GM23338 (cell line): ENCODE measurements around the gene CKB. TPM values are rescaled to one million over a fixed set of nuclear protein-coding genes. Genes with fewer than 3 reads are reported as not detected.

Source experiments
- ATAC-seq: fragments of 200-7000 bp; cut with Tn5 transposase; 3 replicates; pipeline ENCODE4 v1.9.1; 2020
- DNase-seq: peaks from one replicate; pipeline ENCODE4 v3.0.0-alpha.2; 2015; ENCODE audit warnings: low spot score
- H2AFZ ChIP-seq: fragments of 200-600 bp; sonication (generic); 2 replicates; pipeline ENCODE4 v1.8.0; 2016; ENCODE audit warnings: antibody characterized with exemption, mild to moderate bottlenecking, moderate library complexity
- H3F3A ChIP-seq: fragments of 200-600 bp; sonication (generic); replicated peaks from 2 replicates; pipeline ENCODE4 v1.8.0; 2017; ENCODE audit warnings: antibody characterized with exemption, mixed run types, low read depth
- H3K27ac ChIP-seq: fragments of 200-600 bp; sonication (generic); 2 replicates; pipeline ENCODE4 v1.6.1; 2016; ENCODE audit warnings: low read depth
- H3K27me3 ChIP-seq: fragments of 200-600 bp; sonication (generic); 2 replicates; pipeline ENCODE4 v1.8.0; 2016; ENCODE audit warnings: mild to moderate bottlenecking, mixed run types, moderate library complexity; ENCODE audit not compliant: insufficient read depth
- H3K36me3 ChIP-seq: fragments of 200-600 bp; sonication (generic); 2 replicates; pipeline ENCODE4 v1.8.0; 2016; ENCODE audit warnings: mild to moderate bottlenecking; ENCODE audit not compliant: insufficient read depth
- H3K4me1 ChIP-seq: fragments of 200-600 bp; sonication (generic); 2 replicates; pipeline ENCODE4 v1.8.0; 2016; ENCODE audit warnings: mild to moderate bottlenecking, moderate library complexity; ENCODE audit not compliant: insufficient read depth
- H3K4me2 ChIP-seq: fragments of 200-600 bp; sonication (generic); 2 replicates; pipeline ENCODE4 v1.7.1; 2017; ENCODE audit warnings: mixed run types
- H3K4me3 ChIP-seq: fragments of 200-600 bp; sonication (generic); 2 replicates; pipeline ENCODE4 v1.6.1; 2016; ENCODE audit warnings: mixed run types
- H3K79me2 ChIP-seq: fragments of 200-600 bp; sonication (generic); replicated peaks from 2 replicates; pipeline ENCODE4 v1.8.0; 2017; ENCODE audit warnings: mild to moderate bottlenecking; ENCODE audit not compliant: insufficient read depth
- H3K9me2 ChIP-seq: fragments of 200-600 bp; sonication (generic); 2 replicates; pipeline ENCODE4 v1.8.0; 2017; ENCODE audit not compliant: insufficient read depth
- H4K20me1 ChIP-seq: fragments of 200-600 bp; sonication (generic); replicated peaks from 2 replicates; pipeline ENCODE4 v1.8.0; 2017; ENCODE audit warnings: mild to moderate bottlenecking; ENCODE audit not compliant: insufficient read depth
- H3K27ac Mint-ChIP-seq: 2 replicates; pipeline ENCODE4 v1.8.0; 2020; ENCODE audit warnings: inconsistent platforms, mild to moderate bottlenecking, moderate library complexity, mixed read lengths
- H3K27me3 Mint-ChIP-seq: 3 replicates; pipeline ENCODE4 v1.8.0; 2022; ENCODE audit warnings: low read depth, mild to moderate bottlenecking, moderate library complexity, mixed read lengths, inconsistent platforms; ENCODE audit not compliant: insufficient read depth, poor library complexity
- H3K36me3 Mint-ChIP-seq: 3 replicates; pipeline ENCODE4 v1.8.0; 2021; ENCODE audit warnings: low read depth, mild to moderate bottlenecking, inconsistent platforms, moderate library complexity, mixed read lengths
- H3K4me1 Mint-ChIP-seq: 3 replicates; pipeline ENCODE4 v1.8.0; 2020; ENCODE audit warnings: mild to moderate bottlenecking, inconsistent platforms, mixed read lengths
- H3K4me3 Mint-ChIP-seq: 3 replicates; pipeline ENCODE4 v1.8.0; 2021; ENCODE audit warnings: moderate library complexity, mild to moderate bottlenecking, inconsistent platforms, mixed read lengths
- H3K9me3 Mint-ChIP-seq: 3 replicates; pipeline ENCODE4 v1.8.0; 2020; ENCODE audit warnings: moderate library complexity, mild to moderate bottlenecking, inconsistent platforms, mixed read lengths
- CREB1 ChIP-seq: fragments of 250-450 bp; sonication (Bioruptor Pico); IDR thresholded peaks from 2 replicates; pipeline ENCODE4 v1.5.0; 2020; ENCODE audit warnings: low read depth, mild to moderate bottlenecking, moderate library complexity
- EZH2 ChIP-seq: fragments of 200-600 bp; sonication (generic); IDR thresholded peaks from one replicate; pipeline ENCODE4 v1.8.0; 2017; ENCODE audit warnings: antibody characterized with exemption, mild to moderate bottlenecking, low read depth; ENCODE audit not compliant: unreplicated experiment
- EZH2phosphoT487 ChIP-seq: fragments of 200-600 bp; sonication (generic); IDR thresholded peaks from one replicate; pipeline ENCODE4 v1.8.1; 2018; ENCODE audit warnings: antibody characterized with exemption; ENCODE audit not compliant: unreplicated experiment
- JUNB ChIP-seq: IDR thresholded peaks from one replicate; pipeline ENCODE4 v1.6.1; 2016; ENCODE audit warnings: antibody characterized with exemption; ENCODE audit not compliant: unreplicated experiment
- NANOG ChIP-seq: IDR thresholded peaks from 2 replicates; pipeline ENCODE4 v1.6.1; 2016; ENCODE audit warnings: antibody characterized with exemption, borderline replicate concordance
- POLR2AphosphoS5 ChIP-seq: IDR thresholded peaks from 2 replicates; pipeline ENCODE4 v1.6.1; 2016; ENCODE audit warnings: antibody characterized with exemption, low read depth
- STAT1 ChIP-seq: IDR thresholded peaks from one replicate; pipeline ENCODE4 v1.6.1; 2016; ENCODE audit warnings: antibody characterized with exemption; ENCODE audit not compliant: unreplicated experiment
- ZNF114 ChIP-seq: fragments of 250-450 bp; sonication (Bioruptor Pico); IDR thresholded peaks from 2 replicates; pipeline ENCODE4 v1.5.0; 2020; ENCODE audit warnings: mild to moderate bottlenecking, moderate library complexity
- ZNF331 ChIP-seq: fragments of 250-450 bp; sonication (Bioruptor Pico); IDR thresholded peaks from 2 replicates; pipeline ENCODE4 v1.5.0; 2020; ENCODE audit warnings: low read depth, mild to moderate bottlenecking, moderate library complexity
- polyA plus RNA-seq: library from polyadenylated mRNA; unstranded; fragments of >200 nt; fragmentation: Nextera tagmentation; extraction: Ambion mirVana; gene quantifications from 2 replicates; pipeline ENCODE4 v1.2.1, GENCODE V29; 2016
- total RNA-seq: library from RNA; depleted of rRNA; stranded (reverse); fragments of >200 nt; shearing (Covaris generic); gene quantifications from 2 replicates; pipeline ENCODE4 v1.2.3, GENCODE V29; 2014
- TF ChIP-seq, protein P1 (sequence below): IDR thresholded peaks from one replicate; pipeline ENCODE4 v1.6.1; 2018; ENCODE audit warnings: antibody characterized with exemption; ENCODE audit not compliant: unreplicated experiment
- TF ChIP-seq, protein P2 (sequence below): fragments of 250-450 bp; sonication (Bioruptor Pico); IDR thresholded peaks from 2 replicates; pipeline ENCODE4 v1.5.0; 2020; ENCODE audit warnings: mild to moderate bottlenecking, moderate library complexity
- TF ChIP-seq, protein P3 (sequence below), 2 experiments: fragments of 200-600 bp in 1 of 2; sonication (generic) in 1 of 2; conservative IDR thresholded peaks; 2 replicates each; pipeline versions ENCODE4 v1.5.1 to v1.6.1; 2016 to 2017; ENCODE audit warnings: antibody characterized with exemption in 2 of 2, low read depth in 2 of 2, mild to moderate bottlenecking in 2 of 2, moderate library complexity in 1 of 2
- TF ChIP-seq, protein P4 (sequence below): IDR thresholded peaks from 2 replicates; pipeline ENCODE4 v1.6.1; 2016; ENCODE audit warnings: antibody characterized with exemption

CKB gene
- total and polyA plus RNA-seq, 2 experiments from 2014 or later: 604 to 852 TPM

DNA sequence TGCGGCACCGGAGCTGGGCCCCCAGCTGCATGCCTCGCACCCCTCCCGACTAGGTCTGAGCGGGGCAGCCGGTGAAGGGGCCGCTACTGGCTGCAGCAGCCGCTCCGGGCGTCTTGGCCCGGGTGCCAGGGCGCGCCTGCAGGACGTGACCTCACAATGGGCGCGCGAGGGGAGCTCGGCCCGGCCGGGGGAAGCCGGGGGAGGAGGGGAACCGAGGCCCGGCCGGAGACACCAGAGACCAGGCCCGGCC is 39.5 kb upstream of the CKB start:
- Histone ChIP-seq H3K4me1 (peaks cover 16% of the 10 kb centered on the region), H3K4me3 (peak overlapping the region; percentile 100), H3K79me2 (peaks cover 91% of the 10 kb centered on the region), H3F3A (peaks cover 36% of the 10 kb centered on the region), H3K36me3 (peaks cover 15% of the 10 kb centered on the region; the same call in 1 of the 2 replicates), H2AFZ (peak overlapping the region; percentile 74), H3K4me2 (peak overlapping the region; percentile 99), H3K27ac (peak overlapping the region; percentile 91), H4K20me1 (peaks cover 36% of the 10 kb centered on the region), H3K9me2 (no peaks in the 10 kb centered on the region), H3K27me3 (no peaks in the 10 kb centered on the region)
- H3K27me3 Mint-ChIP-seq: peaks cover 9% of the 10 kb centered on the region
- H3K27ac Mint-ChIP-seq: peak overlapping the region; percentile 95
- H3K4me1 Mint-ChIP-seq: peaks cover 27% of the 10 kb centered on the region
- no peaks in the 10 kb centered on the region; the same call in 2 of the 3 replicates for H3K9me3 Mint-ChIP-seq
- peak; percentile 65 for DNase-seq
- ATAC-seq: peak; percentile 33; the same call in 2 of the 3 replicates
- TF ChIP-seq ZNF114 (CRISPR knock-in tag): no peak
- TF ChIP-seq, protein P1, sequence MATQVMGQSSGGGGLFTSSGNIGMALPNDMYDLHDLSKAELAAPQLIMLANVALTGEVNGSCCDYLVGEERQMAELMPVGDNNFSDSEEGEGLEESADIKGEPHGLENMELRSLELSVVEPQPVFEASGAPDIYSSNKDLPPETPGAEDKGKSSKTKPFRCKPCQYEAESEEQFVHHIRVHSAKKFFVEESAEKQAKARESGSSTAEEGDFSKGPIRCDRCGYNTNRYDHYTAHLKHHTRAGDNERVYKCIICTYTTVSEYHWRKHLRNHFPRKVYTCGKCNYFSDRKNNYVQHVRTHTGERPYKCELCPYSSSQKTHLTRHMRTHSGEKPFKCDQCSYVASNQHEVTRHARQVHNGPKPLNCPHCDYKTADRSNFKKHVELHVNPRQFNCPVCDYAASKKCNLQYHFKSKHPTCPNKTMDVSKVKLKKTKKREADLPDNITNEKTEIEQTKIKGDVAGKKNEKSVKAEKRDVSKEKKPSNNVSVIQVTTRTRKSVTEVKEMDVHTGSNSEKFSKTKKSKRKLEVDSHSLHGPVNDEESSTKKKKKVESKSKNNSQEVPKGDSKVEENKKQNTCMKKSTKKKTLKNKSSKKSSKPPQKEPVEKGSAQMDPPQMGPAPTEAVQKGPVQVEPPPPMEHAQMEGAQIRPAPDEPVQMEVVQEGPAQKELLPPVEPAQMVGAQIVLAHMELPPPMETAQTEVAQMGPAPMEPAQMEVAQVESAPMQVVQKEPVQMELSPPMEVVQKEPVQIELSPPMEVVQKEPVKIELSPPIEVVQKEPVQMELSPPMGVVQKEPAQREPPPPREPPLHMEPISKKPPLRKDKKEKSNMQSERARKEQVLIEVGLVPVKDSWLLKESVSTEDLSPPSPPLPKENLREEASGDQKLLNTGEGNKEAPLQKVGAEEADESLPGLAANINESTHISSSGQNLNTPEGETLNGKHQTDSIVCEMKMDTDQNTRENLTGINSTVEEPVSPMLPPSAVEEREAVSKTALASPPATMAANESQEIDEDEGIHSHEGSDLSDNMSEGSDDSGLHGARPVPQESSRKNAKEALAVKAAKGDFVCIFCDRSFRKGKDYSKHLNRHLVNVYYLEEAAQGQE: no peak
- no peak for TF ChIP-seq POLR2AphosphoS5
- TF ChIP-seq ZNF331: no peak
- TF ChIP-seq NANOG: no peak
- no peak for TF ChIP-seq JUNB
- TF ChIP-seq STAT1: no peak
- no peak for TF ChIP-seq EZH2phosphoT487
- TF ChIP-seq, protein P2, sequence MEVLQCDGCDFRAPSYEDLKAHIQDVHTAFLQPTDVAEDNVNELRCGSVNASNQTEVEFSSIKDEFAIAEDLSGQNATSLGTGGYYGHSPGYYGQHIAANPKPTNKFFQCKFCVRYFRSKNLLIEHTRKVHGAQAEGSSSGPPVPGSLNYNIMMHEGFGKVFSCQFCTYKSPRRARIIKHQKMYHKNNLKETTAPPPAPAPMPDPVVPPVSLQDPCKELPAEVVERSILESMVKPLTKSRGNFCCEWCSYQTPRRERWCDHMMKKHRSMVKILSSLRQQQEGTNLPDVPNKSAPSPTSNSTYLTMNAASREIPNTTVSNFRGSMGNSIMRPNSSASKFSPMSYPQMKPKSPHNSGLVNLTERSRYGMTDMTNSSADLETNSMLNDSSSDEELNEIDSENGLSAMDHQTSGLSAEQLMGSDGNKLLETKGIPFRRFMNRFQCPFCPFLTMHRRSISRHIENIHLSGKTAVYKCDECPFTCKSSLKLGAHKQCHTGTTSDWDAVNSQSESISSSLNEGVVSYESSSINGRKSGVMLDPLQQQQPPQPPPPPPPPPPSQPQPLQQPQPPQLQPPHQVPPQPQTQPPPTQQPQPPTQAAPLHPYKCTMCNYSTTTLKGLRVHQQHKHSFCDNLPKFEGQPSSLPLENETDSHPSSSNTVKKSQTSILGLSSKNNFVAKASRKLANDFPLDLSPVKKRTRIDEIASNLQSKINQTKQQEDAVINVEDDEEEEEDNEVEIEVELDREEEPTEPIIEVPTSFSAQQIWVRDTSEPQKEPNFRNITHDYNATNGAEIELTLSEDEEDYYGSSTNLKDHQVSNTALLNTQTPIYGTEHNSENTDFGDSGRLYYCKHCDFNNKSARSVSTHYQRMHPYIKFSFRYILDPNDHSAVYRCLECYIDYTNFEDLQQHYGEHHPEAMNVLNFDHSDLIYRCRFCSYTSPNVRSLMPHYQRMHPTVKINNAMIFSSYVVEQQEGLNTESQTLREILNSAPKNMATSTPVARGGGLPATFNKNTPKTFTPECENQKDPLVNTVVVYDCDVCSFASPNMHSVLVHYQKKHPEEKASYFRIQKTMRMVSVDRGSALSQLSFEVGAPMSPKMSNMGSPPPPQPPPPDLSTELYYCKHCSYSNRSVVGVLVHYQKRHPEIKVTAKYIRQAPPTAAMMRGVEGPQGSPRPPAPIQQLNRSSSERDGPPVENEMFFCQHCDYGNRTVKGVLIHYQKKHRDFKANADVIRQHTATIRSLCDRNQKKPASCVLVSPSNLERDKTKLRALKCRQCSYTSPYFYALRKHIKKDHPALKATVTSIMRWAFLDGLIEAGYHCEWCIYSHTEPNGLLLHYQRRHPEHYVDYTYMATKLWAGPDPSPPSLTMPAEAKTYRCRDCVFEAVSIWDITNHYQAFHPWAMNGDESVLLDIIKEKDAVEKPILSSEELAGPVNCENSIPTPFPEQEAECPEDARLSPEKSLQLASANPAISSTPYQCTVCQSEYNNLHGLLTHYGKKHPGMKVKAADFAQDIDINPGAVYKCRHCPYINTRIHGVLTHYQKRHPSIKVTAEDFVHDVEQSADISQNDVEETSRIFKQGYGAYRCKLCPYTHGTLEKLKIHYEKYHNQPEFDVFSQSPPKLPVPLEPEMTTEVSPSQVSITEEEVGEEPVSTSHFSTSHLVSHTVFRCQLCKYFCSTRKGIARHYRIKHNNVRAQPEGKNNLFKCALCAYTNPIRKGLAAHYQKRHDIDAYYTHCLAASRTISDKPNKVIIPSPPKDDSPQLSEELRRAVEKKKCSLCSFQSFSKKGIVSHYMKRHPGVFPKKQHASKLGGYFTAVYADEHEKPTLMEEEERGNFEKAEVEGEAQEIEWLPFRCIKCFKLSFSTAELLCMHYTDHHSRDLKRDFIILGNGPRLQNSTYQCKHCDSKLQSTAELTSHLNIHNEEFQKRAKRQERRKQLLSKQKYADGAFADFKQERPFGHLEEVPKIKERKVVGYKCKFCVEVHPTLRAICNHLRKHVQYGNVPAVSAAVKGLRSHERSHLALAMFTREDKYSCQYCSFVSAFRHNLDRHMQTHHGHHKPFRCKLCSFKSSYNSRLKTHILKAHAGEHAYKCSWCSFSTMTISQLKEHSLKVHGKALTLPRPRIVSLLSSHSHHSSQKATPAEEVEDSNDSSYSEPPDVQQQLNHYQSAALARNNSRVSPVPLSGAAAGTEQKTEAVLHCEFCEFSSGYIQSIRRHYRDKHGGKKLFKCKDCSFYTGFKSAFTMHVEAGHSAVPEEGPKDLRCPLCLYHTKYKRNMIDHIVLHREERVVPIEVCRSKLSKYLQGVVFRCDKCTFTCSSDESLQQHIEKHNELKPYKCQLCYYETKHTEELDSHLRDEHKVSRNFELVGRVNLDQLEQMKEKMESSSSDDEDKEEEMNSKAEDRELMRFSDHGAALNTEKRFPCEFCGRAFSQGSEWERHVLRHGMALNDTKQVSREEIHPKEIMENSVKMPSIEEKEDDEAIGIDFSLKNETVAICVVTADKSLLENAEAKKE: no peak
- TF ChIP-seq, protein P3, sequence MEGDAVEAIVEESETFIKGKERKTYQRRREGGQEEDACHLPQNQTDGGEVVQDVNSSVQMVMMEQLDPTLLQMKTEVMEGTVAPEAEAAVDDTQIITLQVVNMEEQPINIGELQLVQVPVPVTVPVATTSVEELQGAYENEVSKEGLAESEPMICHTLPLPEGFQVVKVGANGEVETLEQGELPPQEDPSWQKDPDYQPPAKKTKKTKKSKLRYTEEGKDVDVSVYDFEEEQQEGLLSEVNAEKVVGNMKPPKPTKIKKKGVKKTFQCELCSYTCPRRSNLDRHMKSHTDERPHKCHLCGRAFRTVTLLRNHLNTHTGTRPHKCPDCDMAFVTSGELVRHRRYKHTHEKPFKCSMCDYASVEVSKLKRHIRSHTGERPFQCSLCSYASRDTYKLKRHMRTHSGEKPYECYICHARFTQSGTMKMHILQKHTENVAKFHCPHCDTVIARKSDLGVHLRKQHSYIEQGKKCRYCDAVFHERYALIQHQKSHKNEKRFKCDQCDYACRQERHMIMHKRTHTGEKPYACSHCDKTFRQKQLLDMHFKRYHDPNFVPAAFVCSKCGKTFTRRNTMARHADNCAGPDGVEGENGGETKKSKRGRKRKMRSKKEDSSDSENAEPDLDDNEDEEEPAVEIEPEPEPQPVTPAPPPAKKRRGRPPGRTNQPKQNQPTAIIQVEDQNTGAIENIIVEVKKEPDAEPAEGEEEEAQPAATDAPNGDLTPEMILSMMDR (conservative IDR thresholded peaks at IDR 0.05; ENCODE audit: low read depth in 2 of 2): no peak
- no peak for TF ChIP-seq EZH2
- TF ChIP-seq, protein P4, sequence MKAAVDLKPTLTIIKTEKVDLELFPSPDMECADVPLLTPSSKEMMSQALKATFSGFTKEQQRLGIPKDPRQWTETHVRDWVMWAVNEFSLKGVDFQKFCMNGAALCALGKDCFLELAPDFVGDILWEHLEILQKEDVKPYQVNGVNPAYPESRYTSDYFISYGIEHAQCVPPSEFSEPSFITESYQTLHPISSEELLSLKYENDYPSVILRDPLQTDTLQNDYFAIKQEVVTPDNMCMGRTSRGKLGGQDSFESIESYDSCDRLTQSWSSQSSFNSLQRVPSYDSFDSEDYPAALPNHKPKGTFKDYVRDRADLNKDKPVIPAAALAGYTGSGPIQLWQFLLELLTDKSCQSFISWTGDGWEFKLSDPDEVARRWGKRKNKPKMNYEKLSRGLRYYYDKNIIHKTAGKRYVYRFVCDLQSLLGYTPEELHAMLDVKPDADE: no peak
- TF ChIP-seq CREB1: no peak
- peak overlapping the region; percentile 90 for H3K4me3 Mint-ChIP-seq
- peaks cover 40% of the 10 kb centered on the region for H3K36me3 Mint-ChIP-seq
